ENCODE results near the gene ABCB11. TPM values are rescaled to one million over a fixed set of nuclear protein-coding genes. Genes with fewer than 3 reads are reported as not detected.

ABCB11 gene
- total RNA-seq, 4 donors from 2014 or later, result 0.10 to 0.24 (median 0.12) TPM; not detected in 1

- Histone ChIP-seq H3K27me3 (no peaks in the 10 kb centered on the region), H3K36me3 (no peaks in the 10 kb centered on the region), H3K4me3 (no peak overlapping the region), H3K27ac (no peak overlapping the region), H3K4me1 (no peaks in the 10 kb centered on the region), H3K9me3 (no peaks in the 10 kb centered on the region)
- ATAC-seq (no peak), DNase-seq (no peak)
- intact Hi-C loops (cut with DNase I; ENCODE audit: low total_unique reads), result no loop called here
- TF ChIP-seq CTCF (IDR thresholded peaks at IDR 0.05 in 4 of 5, conservative IDR thresholded peaks at IDR 0.05 in 1 of 5) (no peak), POLR2A (IDR thresholded peaks at IDR 0.05) (no peak)
- in situ Hi-C loops (cut with MboI; ENCODE audit: low sequenced_read_pairs in 4 of 4), result loop anchor here in 1 of 4 donors (25.0 kb wide), 1 partner anchor 173 kb away; no protein-coding TSS in a partner anchor
Observed at GRCh38 chr2:168964251-168964807, 66.8 kb downstream of the ABCB11 start.

GRCh38 chr2:168962636-168963035, 68.5 kb downstream of the ABCB11 start:
- Histone ChIP-seq H3K27me3 (no peaks in the 10 kb centered on the region), H3K4me1 (no peaks in the 10 kb centered on the region), H3K4me3 (no peak overlapping the region), H3K27ac (no peak overlapping the region), H3K36me3 (no peaks in the 10 kb centered on the region), H3K9me3 (no peaks in the 10 kb centered on the region)
- in situ Hi-C loops (cut with MboI; ENCODE audit: low sequenced_read_pairs in 4 of 4) (loop anchor here in 1 of 4 donors (25.0 kb wide), 1 partner anchor 175 kb away; no protein-coding TSS in a partner anchor), intact Hi-C loops (cut with DNase I; ENCODE audit: low total_unique reads) (no loop called here)
- TF ChIP-seq CTCF (IDR thresholded peaks at IDR 0.05 in 4 of 5, conservative IDR thresholded peaks at IDR 0.05 in 1 of 5) (no peak), POLR2A (IDR thresholded peaks at IDR 0.05) (no peak)
- DNase-seq (no peak), ATAC-seq (no peak)

GRCh38 chr2:168961450-168962229, 69.5 kb downstream of the ABCB11 start:
- Histone ChIP-seq H3K4me3 (no peak overlapping the region), H3K27ac (no peak overlapping the region), H3K36me3 (no peaks in the 10 kb centered on the region), H3K27me3 (no peaks in the 10 kb centered on the region), H3K9me3 (no peaks in the 10 kb centered on the region), H3K4me1 (no peaks in the 10 kb centered on the region)
- ATAC-seq, result peak; percentile 56 to 76
- TF ChIP-seq POLR2A (IDR thresholded peaks at IDR 0.05) (no peak), CTCF (IDR thresholded peaks at IDR 0.05 in 4 of 5, conservative IDR thresholded peaks at IDR 0.05 in 1 of 5) (peak; percentile 41 to 77 (median 64))
- no peak for DNase-seq
- in situ Hi-C loops (cut with MboI; ENCODE audit: low sequenced_read_pairs in 4 of 4), result loop anchor here in 1 of 4 donors (25.0 kb wide), 1 partner anchor 176 kb away; no protein-coding TSS in a partner anchor
- intact Hi-C loops (cut with DNase I; ENCODE audit: low total_unique reads), result loop anchor here (2.0 kb wide), 1 partner anchor 171 kb away; no protein-coding TSS in a partner anchor

GRCh38 chr2:168956392-168956791, 74.7 kb downstream of the ABCB11 start:
- intact Hi-C loops (cut with DNase I; ENCODE audit: low total_unique reads), result no loop called here
- Histone ChIP-seq H3K27me3 (no peaks in the 10 kb centered on the region), H3K36me3 (no peaks in the 10 kb centered on the region), H3K27ac (no peak overlapping the region), H3K4me3 (no peak overlapping the region), H3K9me3 (no peaks in the 10 kb centered on the region), H3K4me1 (no peaks in the 10 kb centered on the region)
- no peak for ATAC-seq
- DNase-seq, result no peak
- TF ChIP-seq CTCF (IDR thresholded peaks at IDR 0.05 in 4 of 5, conservative IDR thresholded peaks at IDR 0.05 in 1 of 5), result no peak
- TF ChIP-seq POLR2A (IDR thresholded peaks at IDR 0.05), result no peak
- in situ Hi-C loops (cut with MboI; ENCODE audit: low sequenced_read_pairs in 4 of 4), result loop anchor here in 2 of 4 donors (10.0 to 25.0 kb wide), 2 partner anchors 178 to 181 kb away; no protein-coding TSS in a partner anchor

Measured in gastrocnemius medialis (tissue), 4 donors.